H1 (cell line): ENCODE measurements around the gene DHRS3. TPM values are rescaled to one million over a fixed set of nuclear protein-coding genes. Genes with fewer than 3 reads are reported as not detected.

Source experiments
- CTCF ChIA-PET: fragments of 300-600 bp; sonication (Branson Sonifier 250); formaldehyde crosslinking; loops from one replicate; lab custom pipeline; 2021; ENCODE audit not compliant: partially characterized antibody; lab: Charles Lee
- POLR2A ChIA-PET: fragments of 300-600 bp; sonication (Branson Sonifier 250); formaldehyde crosslinking; loops from one replicate; lab custom pipeline; 2021; ENCODE audit warnings: inconsistent platforms; ENCODE audit not compliant: partially characterized antibody; lab: Charles Lee
- DNase-seq, 2 experiments: peaks; one replicate each; pipeline versions ENCODE4 v3.0.0 to v3.0.0-alpha.2; 2010 to 2022; ENCODE audit warnings: low spot score in 2 of 2, low read depth in 1 of 2, mixed read lengths in 1 of 2
- FAIRE-seq: peaks from 2 replicates; lab custom pipeline; 2011; peaks lifted over from hg19 to GRCh38; lab: Jason Lieb, UNC
- H2AFZ ChIP-seq: 2 replicates; pipeline ENCODE4 v1.8.1; 2012; ENCODE audit warnings: low read length, inconsistent platforms
- H2AK5ac ChIP-seq: 2 replicates; pipeline ENCODE4 v1.6.1; 2013; ENCODE audit warnings: low read depth, low read length
- H2BK120ac ChIP-seq: replicated peaks from 2 replicates; pipeline ENCODE3; 2013; ENCODE audit warnings: low read depth, low read length, inconsistent platforms
- H2BK12ac ChIP-seq: 2 replicates; pipeline ENCODE4 v1.6.1; 2013; ENCODE audit warnings: low read depth, low read length
- H2BK15ac ChIP-seq: 2 replicates; pipeline ENCODE4 v1.6.1; 2013; ENCODE audit warnings: low read length
- H2BK20ac ChIP-seq: 2 replicates; pipeline ENCODE4 v1.6.1; 2013; ENCODE audit warnings: low read length
- H2BK5ac ChIP-seq: 2 replicates; pipeline ENCODE4 v1.6.1; 2013; ENCODE audit warnings: low read depth, low read length
- H3K14ac ChIP-seq: 2 replicates; pipeline ENCODE4 v1.6.1; 2013; ENCODE audit warnings: inconsistent platforms; ENCODE audit not compliant: insufficient read length
- H3K18ac ChIP-seq: 2 replicates; pipeline ENCODE4 v1.6.1; 2013; ENCODE audit warnings: low read length; ENCODE audit errors: extremely low read depth
- H3K23ac ChIP-seq: 2 replicates; pipeline ENCODE4 v1.6.1; 2013; ENCODE audit warnings: inconsistent platforms; ENCODE audit not compliant: insufficient read length
- H3K23me2 ChIP-seq: 2 replicates; pipeline ENCODE4 v1.6.1; 2013; ENCODE audit warnings: low read depth, low read length
- H3K27ac ChIP-seq: 2 replicates; pipeline ENCODE4 v1.6.1; 2011; ENCODE audit warnings: low read depth, low read length, inconsistent platforms
- H3K27me3 ChIP-seq, 4 experiments: replicated peaks in 1 of 4; 1 replicate in 1 of 4; 2 replicates in 3 of 4; pipeline versions ENCODE4 v1.6.1 to v1.8.1; 2011 to 2013; ENCODE audit warnings: low read length in 3 of 4, mild to moderate bottlenecking in 3 of 4, inconsistent platforms in 2 of 4, mixed read lengths in 2 of 4, moderate library complexity in 1 of 4; ENCODE audit not compliant: control insufficient read depth in 3 of 4, insufficient read depth in 3 of 4; ENCODE audit errors: extremely low read depth in 1 of 4
- H3K36me3 ChIP-seq, 4 experiments: 2 replicates each; pipeline versions ENCODE4 v1.6.1 to v1.8.1; 2011 to 2013; ENCODE audit warnings: mild to moderate bottlenecking in 4 of 4, low read length in 3 of 4, moderate library complexity in 2 of 4, control low read depth in 1 of 4, inconsistent platforms in 1 of 4; ENCODE audit not compliant: insufficient read depth in 4 of 4, control insufficient read depth in 2 of 4
- H3K4ac ChIP-seq: replicated peaks from 2 replicates; pipeline ENCODE3; 2013; ENCODE audit warnings: low read length, low read depth, mixed read lengths, inconsistent platforms; ENCODE audit not compliant: insufficient read length
- H3K4me1 ChIP-seq, 4 experiments: replicated peaks in 1 of 4; 1 replicate in 1 of 4; 2 replicates in 3 of 4; pipeline versions ENCODE4 v1.6.1 to v1.8.1; 2011 to 2013; ENCODE audit warnings: low read length in 3 of 4, inconsistent platforms in 2 of 4, mixed read lengths in 1 of 4; ENCODE audit not compliant: insufficient read depth in 4 of 4, control insufficient read depth in 3 of 4
- H3K4me2 ChIP-seq, 2 experiments: 2 replicates each; pipeline versions ENCODE4 v1.6.1 to v1.8.1; 2011 to 2013; ENCODE audit warnings: low read depth in 2 of 2, low read length in 2 of 2, control low read depth in 1 of 2, inconsistent platforms in 1 of 2, mild to moderate bottlenecking in 1 of 2; ENCODE audit not compliant: insufficient read depth in 1 of 2
- H3K4me3 ChIP-seq, 4 experiments: fragments of 200-600, 300-600 bp in 1 of 4; sonication (generic), shearing (Covaris generic), sonication (Bioruptor Twin) in 1 of 4; 2 replicates each; pipeline versions ENCODE4 v1.5.1 to v1.8.1; 2011 to 2016; ENCODE audit warnings: low read length in 4 of 4, low read depth in 3 of 4, control low read depth in 2 of 4, inconsistent platforms in 2 of 4, mild to moderate bottlenecking in 2 of 4, mixed read lengths in 1 of 4, moderate library complexity in 1 of 4; ENCODE audit not compliant: insufficient read depth in 2 of 4; ENCODE audit errors: extremely low read depth in 1 of 4
- H3K56ac ChIP-seq: replicated peaks from 2 replicates; pipeline ENCODE3; 2013; ENCODE audit warnings: low read depth, mild to moderate bottlenecking, mixed read lengths, low read length, inconsistent platforms; ENCODE audit not compliant: insufficient read length
- H3K79me1 ChIP-seq: 2 replicates; pipeline ENCODE4 v1.6.1; 2013; ENCODE audit warnings: low read depth, low read length, control low read depth
- H3K79me2 ChIP-seq, 2 experiments: 2 replicates each; pipeline versions ENCODE4 v1.6.1 to v1.8.1; 2012 to 2013; ENCODE audit warnings: low read length in 2 of 2, mild to moderate bottlenecking in 2 of 2, inconsistent platforms in 1 of 2; ENCODE audit not compliant: insufficient read depth in 2 of 2, control insufficient read depth in 1 of 2
- H3K9ac ChIP-seq, 4 experiments: replicated peaks in 1 of 4; 1 replicate in 1 of 4; 2 replicates in 3 of 4; pipeline versions ENCODE4 v1.6.1 to v1.8.1; 2011 to 2013; ENCODE audit warnings: low read depth in 3 of 4, low read length in 3 of 4, control low read depth in 2 of 4, mild to moderate bottlenecking in 2 of 4, moderate library complexity in 2 of 4, inconsistent platforms in 1 of 4; ENCODE audit errors: extremely low read depth in 1 of 4
- H3K9me3 ChIP-seq, 2 experiments: 2 replicates each; pipeline versions ENCODE4 v1.6.1 to v1.8.1; 2012 to 2013; ENCODE audit warnings: mild to moderate bottlenecking in 2 of 2, moderate library complexity in 2 of 2, control low read depth in 1 of 2, inconsistent platforms in 1 of 2, low read depth in 1 of 2, low read length in 1 of 2, mixed read lengths in 1 of 2; ENCODE audit not compliant: insufficient read depth in 2 of 2
- H4K20me1 ChIP-seq, 2 experiments: replicated peaks in 1 of 2; 2 replicates each; pipeline versions ENCODE3 to v1.8.1; 2011 to 2013; ENCODE audit warnings: inconsistent platforms in 2 of 2, low read length in 2 of 2, mild to moderate bottlenecking in 1 of 2; ENCODE audit not compliant: insufficient read depth in 2 of 2, control insufficient read depth in 1 of 2
- H4K5ac ChIP-seq: 2 replicates; pipeline ENCODE4 v1.6.1; 2013; ENCODE audit warnings: low read length, low read depth, mixed read lengths, inconsistent platforms; ENCODE audit not compliant: insufficient read length
- H4K8ac ChIP-seq: 2 replicates; pipeline ENCODE4 v1.8.0; 2013; ENCODE audit warnings: mild to moderate bottlenecking, moderate library complexity, low read length, inconsistent platforms; ENCODE audit not compliant: insufficient read depth; ENCODE audit errors: extremely low read depth
- H4K91ac ChIP-seq: replicated peaks from 2 replicates; pipeline ENCODE3; 2013; ENCODE audit warnings: low read length, mixed read lengths, inconsistent platforms; ENCODE audit not compliant: insufficient read length
- BCL11A ChIP-seq, 2 experiments: IDR thresholded peaks; one replicate each; pipeline ENCODE4 v1.6.1; 2011; ENCODE audit warnings: low read depth in 2 of 2, low read length in 2 of 2, mild to moderate bottlenecking in 2 of 2
- CHD1 ChIP-seq: IDR thresholded peaks from 2 replicates; pipeline ENCODE4 v1.6.1; 2012; ENCODE audit warnings: low read depth, low read length, improper control_type of control experiment
- CTCF ChIP-seq, 3 experiments: IDR thresholded peaks; 1 replicate in 2 of 3; 2 replicates in 1 of 3; pipeline versions ENCODE4 v1.5.1 to v1.6.1; 2011; ENCODE audit warnings: low read length in 3 of 3, mild to moderate bottlenecking in 3 of 3, inconsistent platforms in 2 of 3, low read depth in 1 of 3, moderate library complexity in 1 of 3; ENCODE audit not compliant: insufficient read depth in 1 of 3; ENCODE audit errors: control extremely low read depth in 1 of 3
- EGR1 ChIP-seq: IDR thresholded peaks from 2 replicates; pipeline ENCODE4 v1.6.1; 2011; ENCODE audit warnings: low read depth, low read length, borderline replicate concordance
- JUN ChIP-seq: IDR thresholded peaks from 2 replicates; pipeline ENCODE4 v1.6.1; 2011; ENCODE audit warnings: low read depth, mild to moderate bottlenecking, improper control_type of control experiment, low read length
- MAX ChIP-seq: IDR thresholded peaks from 2 replicates; pipeline ENCODE4 v1.6.1; 2012; ENCODE audit warnings: inconsistent platforms
- NRF1 ChIP-seq: IDR thresholded peaks from 2 replicates; pipeline ENCODE4 v1.6.1; 2011; ENCODE audit warnings: mild to moderate bottlenecking, low read depth, low read length, improper control_type of control experiment
- POU5F1 ChIP-seq: IDR thresholded peaks from 2 replicates; pipeline ENCODE4 v1.6.1; 2011; ENCODE audit warnings: low read depth, mild to moderate bottlenecking, low read length, moderate library complexity
- RAD21 ChIP-seq, 2 experiments: IDR thresholded peaks in 1 of 2; conservative IDR thresholded peaks in 1 of 2; 2 replicates each; pipeline ENCODE4 v1.6.1; 2011; ENCODE audit warnings: low read depth in 2 of 2, low read length in 2 of 2, improper control_type of control experiment in 1 of 2, inconsistent platforms in 1 of 2, mild to moderate bottlenecking in 1 of 2, moderate library complexity in 1 of 2
- SRF ChIP-seq: IDR thresholded peaks from 2 replicates; pipeline ENCODE4 v1.6.1; 2011; ENCODE audit warnings: mild to moderate bottlenecking, low read depth, low read length, moderate library complexity
- TEAD4 ChIP-seq: IDR thresholded peaks from 2 replicates; pipeline ENCODE4 v1.6.1; 2012; ENCODE audit warnings: low read depth, low read length, inconsistent platforms, mixed read lengths
- WGBS, 2 experiments: shearing (Covaris generic) in 1 of 2; methylation state at CpG; one replicate each; pipeline versions ENCODE4 v1.1.6 to v1.1.7; 2013 to 2015; ENCODE audit warnings: low lambda C conversion rate in 2 of 2, mixed read lengths in 2 of 2, inconsistent platforms in 1 of 2, low coverage in 1 of 2, missing lambda C conversion rate in 1 of 2; ENCODE audit not compliant: insufficient replicate concordance in 2 of 2, insufficient coverage in 1 of 2, insufficient read length in 1 of 2; ENCODE audit errors: extremely low coverage in 1 of 2, missing lambda C conversion rate in 1 of 2; 5-methylcytosine and 5-hydroxymethylcytosine counted together
- polyA plus RNA-seq, 7 experiments: library from polyadenylated mRNA; depleted of rRNA in 3 of 7; stranded (reverse) in 5 of 7; unstranded in 2 of 7; fragments of >200 nt in 5 of 7; fragments of 200-250 nt in 2 of 7; gene quantifications; 1 replicate in 5 of 7; 2 replicates in 1 of 7; 4 replicates in 1 of 7; pipeline versions ENCODE4 v1.2.1 to v1.2.3, GENCODE V29; 2011 to 2013; ENCODE audit warnings: missing spikeins in 2 of 7, mixed read lengths in 2 of 7
- total RNA-seq: library from RNA; stranded (reverse); fragmentation: NEBNext Ultra II Directional; extraction: Animal tissue kit (Norgen Biotek cat#: 25700); gene quantifications from 2 replicates; pipeline ENCODE4 v1.2.1, GENCODE V29; 2021

The DHRS3 gene
- total and polyA plus RNA-seq, 2 of the 8 experiments (the other 6 are each of a cell fraction or from before 2014, with no cell fraction given), result 32.5 to 36.4 TPM

- H2BK120ac ChIP-seq, result no peak overlapping the region
- no peak overlapping the region for H3K27ac ChIP-seq
- no peak overlapping the region for H2AK5ac ChIP-seq
- H3K79me2 ChIP-seq, result no peaks in the 10 kb centered on the region
- ChIA-PET POLR2A (no interaction called here), CTCF (no interaction called here)
- no peak overlapping the region for H3K9ac ChIP-seq
- H3K27me3 ChIP-seq, result no peaks in the 10 kb centered on the region
- H3K56ac ChIP-seq, result no peak overlapping the region
- no peaks in the 10 kb centered on the region for H4K20me1 ChIP-seq
- H3K4me2 ChIP-seq, result no peak overlapping the region
- no peak overlapping the region for H4K8ac ChIP-seq
- no peak overlapping the region for H3K23ac ChIP-seq
- H3K79me1 ChIP-seq, result no peaks in the 10 kb centered on the region
- no peak overlapping the region for H4K91ac ChIP-seq
- DNase-seq, result no peak
- FAIRE-seq, result no peak
- no peaks in the 10 kb centered on the region for H3K4me1 ChIP-seq
- no peak overlapping the region for H3K14ac ChIP-seq
- H3K18ac ChIP-seq, result no peak overlapping the region
- no peak overlapping the region for H4K5ac ChIP-seq
- H3K4ac ChIP-seq, result no peak overlapping the region
- H2BK15ac ChIP-seq, result no peak overlapping the region
- no peak overlapping the region for H2AFZ ChIP-seq
- H2BK12ac ChIP-seq, result no peak overlapping the region
- 96% methylated on average over 7 of the region's 7 CpGs; no CpG with 5 or more reads in 1 of the 2 experiments for WGBS, 2 experiments
- H2BK5ac ChIP-seq, result no peak overlapping the region
- H2BK20ac ChIP-seq, result no peak overlapping the region
- H3K36me3 ChIP-seq, result no peaks in the 10 kb centered on the region
- no peaks in the 10 kb centered on the region for H3K23me2 ChIP-seq
- no peak overlapping the region for H3K4me3 ChIP-seq
- H3K9me3 ChIP-seq, result peaks cover 16 to 22% of the 10 kb centered on the region in 2 experiments
- no peak for TF ChIP-seq JUN
- no peak for TF ChIP-seq CHD1
- no peak for TF ChIP-seq EGR1
- no peak for TF ChIP-seq RAD21 (IDR thresholded peaks at IDR 0.05 in 1 of 2, conservative IDR thresholded peaks at IDR 0.05 in 1 of 2; ENCODE audit: low read depth in 2 of 2, low read length in 2 of 2)
- TF ChIP-seq CTCF (IDR thresholded peaks at IDR 0.05; ENCODE audit: control extremely low read depth in 1 of 3, insufficient read depth in 1 of 3, low read depth in 1 of 3, low read length in 3 of 3), result no peak
- TF ChIP-seq SRF, result no peak
- no peak for TF ChIP-seq NRF1
- TF ChIP-seq MAX, result no peak
- TF ChIP-seq TEAD4, result no peak
- no peak for TF ChIP-seq BCL11A (IDR thresholded peaks at IDR 0.05; ENCODE audit: low read depth in 2 of 2, low read length in 2 of 2)
- no peak for TF ChIP-seq POU5F1
Observed at GRCh38 chr1:12561121-12561520, 56.9 kb downstream of the DHRS3 start.
